Lower lobe of right lung (tissue), 2 donors: Measurements from ENCODE around the gene PRLH. TPM values are rescaled to one million over a fixed set of nuclear protein-coding genes. Genes with fewer than 3 reads are reported as not detected.
A peak's percentile ranks its signal among the peaks of the same experiment; 100 is the strongest.

ENCODE experiments used
- ATAC-seq, 2 donors: fragments of 200-7000 bp; cut with Tn5 transposase; one replicate each; pipeline ENCODE4 v1.9.1; 2020 to 2022; ENCODE audit warnings: mild to moderate bottlenecking in 2 of 2, moderate library complexity in 2 of 2
- DNase-seq: peaks from one replicate; pipeline ENCODE4 v3.0.0-alpha.2; 2020
- H3K27ac ChIP-seq: fragments of 200-600 bp; one replicate; pipeline ENCODE4 v1.8.0; 2022
- H3K27me3 ChIP-seq: fragments of 200-600 bp; one replicate; pipeline ENCODE4 v1.8.0; 2022; ENCODE audit warnings: low read depth
- H3K36me3 ChIP-seq: fragments of 200-600 bp; one replicate; pipeline ENCODE4 v1.8.0; 2022; ENCODE audit warnings: mild to moderate bottlenecking
- H3K4me1 ChIP-seq: fragments of 200-600 bp; one replicate; pipeline ENCODE4 v1.8.0; 2022
- H3K4me3 ChIP-seq: fragments of 200-600 bp; one replicate; pipeline ENCODE4 v1.8.0; 2022; ENCODE audit warnings: mild to moderate bottlenecking
- H3K9me3 ChIP-seq: fragments of 200-600 bp; one replicate; pipeline ENCODE4 v1.8.0; 2022
- CTCF ChIP-seq: fragments of 200-600 bp; IDR thresholded peaks from one replicate; pipeline ENCODE4 v1.8.0; 2022; ENCODE audit warnings: antibody characterized with exemption, mild to moderate bottlenecking
- intact Hi-C: fragments of 100-400 bp; cut with DNase I; formaldehyde crosslinking; loops from one replicate; pipeline ENCODE4 v1.11.0; 2022
- total RNA-seq: library from RNA; stranded (reverse); fragmentation: NEBNext Ultra II Directional; extraction: Animal tissue kit (Norgen Biotek cat#: 25700); gene quantifications from one replicate; pipeline ENCODE4 v1.2.1, GENCODE V29; 2021
- donor health status: DM: no; HTN: yes; CAD: no; lungs with severe emphysema.

The PRLH gene
- total RNA-seq, 1 donor from 2014 or later = not detected

- no peak overlapping the region for H3K27ac ChIP-seq
Measured at GRCh38 chr2:237571551-237571950, 5.2 kb downstream of the PRLH start.

GRCh38 chr2:237572021-237572741, 5.8 kb downstream of the PRLH start:
- TF ChIP-seq CTCF = peak; percentile 99
- intact Hi-C loops = loop anchor here (5.0 kb wide), 1 partner anchor 60 kb away; no protein-coding TSS in a partner anchor
- H3K36me3 ChIP-seq = no peaks in the 10 kb centered on the region
- no peaks in the 10 kb centered on the region for H3K27me3 ChIP-seq
- ATAC-seq = peak; percentile 90 to 92
- peaks cover 19% of the 10 kb centered on the region for H3K4me1 ChIP-seq
- no peaks in the 10 kb centered on the region for H3K9me3 ChIP-seq
- peak; percentile 93 for DNase-seq
- H3K4me3 ChIP-seq = no peak overlapping the region
- no peak overlapping the region for H3K27ac ChIP-seq

More at GRCh38 chr2:237571551-237571950, 5.2 kb downstream of the PRLH start:
- Histone ChIP-seq H3K27me3 (no peaks in the 10 kb centered on the region), H3K36me3 (no peaks in the 10 kb centered on the region), H3K9me3 (no peaks in the 10 kb centered on the region), H3K4me3 (no peak overlapping the region), H3K4me1 (peaks cover 19% of the 10 kb centered on the region)
- no peak for DNase-seq
- TF ChIP-seq CTCF = no peak
- no peak for ATAC-seq
- intact Hi-C loops = loop anchor here (5.0 kb wide), 1 partner anchor 59 kb away; no protein-coding TSS in a partner anchor

GRCh38 chr2:237572742-237573101, 6.3 kb downstream of the PRLH start:
- H3K4me1 ChIP-seq = peaks cover 19% of the 10 kb centered on the region
- no peak for TF ChIP-seq CTCF
- intact Hi-C loops = loop anchor here (5.0 kb wide), 1 partner anchor 60 kb away; no protein-coding TSS in a partner anchor
- H3K27ac ChIP-seq = no peak overlapping the region
- H3K4me3 ChIP-seq = no peak overlapping the region
- H3K36me3 ChIP-seq = no peaks in the 10 kb centered on the region
- H3K9me3 ChIP-seq = no peaks in the 10 kb centered on the region
- H3K27me3 ChIP-seq = no peaks in the 10 kb centered on the region
- ATAC-seq = no peak
- DNase-seq = no peak

GRCh38 chr2:237573721-237574415, 7.5 kb downstream of the PRLH start:
- TF ChIP-seq CTCF = no peak
- no peak overlapping the region for H3K4me3 ChIP-seq
- DNase-seq (no peak), ATAC-seq (no peak)
- no peak overlapping the region for H3K27ac ChIP-seq
- H3K36me3 ChIP-seq = no peaks in the 10 kb centered on the region
- peaks cover 19% of the 10 kb centered on the region for H3K4me1 ChIP-seq
- H3K9me3 ChIP-seq = no peaks in the 10 kb centered on the region
- H3K27me3 ChIP-seq = no peaks in the 10 kb centered on the region
- intact Hi-C loops = loop anchor here (5.0 kb wide), 1 partner anchor 62 kb away; no protein-coding TSS in a partner anchor

GRCh38 chr2:237574467-237574866, 8.1 kb downstream of the PRLH start:
- intact Hi-C loops = loop anchor here (5.0 kb wide), 1 partner anchor 62 kb away; no protein-coding TSS in a partner anchor
- H3K4me1 ChIP-seq = peaks cover 19% of the 10 kb centered on the region
- no peaks in the 10 kb centered on the region for H3K27me3 ChIP-seq
- H3K36me3 ChIP-seq = no peaks in the 10 kb centered on the region
- no peak for ATAC-seq
- no peak for DNase-seq
- no peak for TF ChIP-seq CTCF
- H3K27ac ChIP-seq = no peak overlapping the region
- H3K4me3 ChIP-seq = no peak overlapping the region
- no peaks in the 10 kb centered on the region for H3K9me3 ChIP-seq
